Sigmoid colon (tissue), 4 donors: ENCODE measurements around the gene WSCD1.

ENCODE experiments used
- CTCF ChIP-seq, 4 experiments: fragments of 450-650 bp in 3 of 4; fragments of 200-600 bp in 1 of 4; IDR thresholded peaks; one replicate each; pipeline ENCODE4 v1.5.1; 2016 to 2019; ENCODE audit warnings: antibody characterized with exemption in 4 of 4, mild to moderate bottlenecking in 3 of 4, moderate library complexity in 2 of 4
- EP300 ChIP-seq, 4 donors: sonication (generic); formaldehyde crosslinking; IDR thresholded peaks; one replicate each; pipeline ENCODE4 v1.6.1; 2017; ENCODE audit warnings: antibody characterized with exemption in 4 of 4
- POLR2A ChIP-seq, 2 donors: fragments of 450-650 bp; IDR thresholded peaks; one replicate each; pipeline ENCODE4 v1.6.1; 2016; ENCODE audit warnings: antibody characterized with exemption in 2 of 2, mild to moderate bottlenecking in 2 of 2, moderate library complexity in 2 of 2
- POLR2AphosphoS5 ChIP-seq, 4 donors: sonication (generic); formaldehyde crosslinking; IDR thresholded peaks; one replicate each; pipeline ENCODE4 v1.6.1; 2017; ENCODE audit warnings: antibody characterized with exemption in 4 of 4

GRCh38 chr17:6061290-6061689, 8.9 kb upstream of the WSCD1 start:
- no peak for TF ChIP-seq CTCF (IDR thresholded peaks at IDR 0.05)
- TF ChIP-seq POLR2A (IDR thresholded peaks at IDR 0.05), result no peak
- TF ChIP-seq EP300 (IDR thresholded peaks at IDR 0.05), result no peak
- peak in 2 of 4 donors; percentile 10 to 37 for TF ChIP-seq POLR2AphosphoS5 (IDR thresholded peaks at IDR 0.05)
